HK-2 (cell line): ENCODE measurements around the gene WRAP73.
A peak's percentile ranks its signal among the peaks of the same experiment; 100 is the strongest.

Experiments
- DNase-seq: peaks from one replicate; pipeline ENCODE4 v3.0.0-alpha.2; 2018; ENCODE audit not compliant: unreplicated experiment

Gene WRAP73

GRCh38 chr1:3681898-3682806 lies 32.2 kb upstream of the WRAP73 start:
- no peak for DNase-seq

- no peak for DNase-seq
Measured at GRCh38 chr1:3681231-3681897, 31.5 kb upstream of the WRAP73 start.

- DNase-seq: no peak
Measured at GRCh38 chr1:3680488-3681230, 30.8 kb upstream of the WRAP73 start.

- no peak for DNase-seq
Measured at GRCh38 chr1:3679799-3680453, 30.0 kb upstream of the WRAP73 start.

- DNase-seq: no peak
Measured at GRCh38 chr1:3679098-3679555, 29.2 kb upstream of the WRAP73 start.

GRCh38 chr1:3678361-3679097 lies 28.6 kb upstream of the WRAP73 start:
- DNase-seq: no peak

GRCh38 chr1:3677484-3677883 lies 27.6 kb upstream of the WRAP73 start:
- no peak for DNase-seq

GRCh38 chr1:3676581-3677470 lies 26.9 kb upstream of the WRAP73 start:
- no peak for DNase-seq

- DNase-seq: no peak
Measured at GRCh38 chr1:3675436-3675835, 25.5 kb upstream of the WRAP73 start.

GRCh38 chr1:3674100-3675094 lies 24.5 kb upstream of the WRAP73 start:
- no peak for DNase-seq

- no peak for DNase-seq
Measured at GRCh38 chr1:3673381-3674099, 23.6 kb upstream of the WRAP73 start.

- no peak for DNase-seq
Measured at GRCh38 chr1:3672971-3673361, 23.1 kb upstream of the WRAP73 start.

GRCh38 chr1:3672231-3672970 lies 22.5 kb upstream of the WRAP73 start:
- no peak for DNase-seq

GRCh38 chr1:3671371-3672180 lies 21.7 kb upstream of the WRAP73 start:
- DNase-seq: peak; percentile 61

GRCh38 chr1:3670823-3671265 lies 20.9 kb upstream of the WRAP73 start:
- no peak for DNase-seq

GRCh38 chr1:3669971-3670431 lies 20.1 kb upstream of the WRAP73 start:
- DNase-seq: no peak
